ENCODE results near the gene RHOA.

RHOA gene

GRCh38 chr3:49377483-49377882, 34.3 kb downstream of the RHOA start:
- no peak for TF ChIP-seq MAX (IDR thresholded peaks at IDR 0.05)
- TF ChIP-seq TCF12 (IDR thresholded peaks at IDR 0.05; ENCODE audit: low read depth): no peak
- TF ChIP-seq YY1 (IDR thresholded peaks at IDR 0.05; ENCODE audit: low read depth): no peak
- TF ChIP-seq FOXM1 (IDR thresholded peaks at IDR 0.05; ENCODE audit: borderline replicate concordance, low read depth): no peak
- no peak for TF ChIP-seq EP300 (IDR thresholded peaks at IDR 0.05; ENCODE audit: borderline replicate concordance)

GRCh38 chr3:49371946-49372345, 39.8 kb downstream of the RHOA start:
- no peak for TF ChIP-seq MAX (IDR thresholded peaks at IDR 0.05)
- TF ChIP-seq TAF1 (IDR thresholded peaks at IDR 0.05; ENCODE audit: low read depth): no peak
- TF ChIP-seq TCF12 (IDR thresholded peaks at IDR 0.05; ENCODE audit: low read depth): no peak
- no peak for TF ChIP-seq REST (IDR thresholded peaks at IDR 0.05; ENCODE audit: low read depth)
- TF ChIP-seq EP300 (IDR thresholded peaks at IDR 0.05; ENCODE audit: borderline replicate concordance): no peak
- no peak for TF ChIP-seq EGR1 (IDR thresholded peaks at IDR 0.05)
- no peak for TF ChIP-seq USF1 (IDR thresholded peaks at IDR 0.05)
- TF ChIP-seq RAD21 (IDR thresholded peaks at IDR 0.05; ENCODE audit: low read depth): no peak
- no peak for TF ChIP-seq TEAD4 (IDR thresholded peaks at IDR 0.05)
- TF ChIP-seq NFIC (IDR thresholded peaks at IDR 0.05): no peak
- TF ChIP-seq YY1 (IDR thresholded peaks at IDR 0.05; ENCODE audit: low read depth): no peak
- TF ChIP-seq CEBPB (IDR thresholded peaks at IDR 0.05): no peak
- TF ChIP-seq CREB1 (IDR thresholded peaks at IDR 0.05; ENCODE audit: low read depth): no peak

GRCh38 chr3:49370585-49371290, 41.0 kb downstream of the RHOA start:
- no peak for TF ChIP-seq ZBTB7A (IDR thresholded peaks at IDR 0.05; ENCODE audit: low read depth)
- no peak for TF ChIP-seq CEBPB (IDR thresholded peaks at IDR 0.05)
- TF ChIP-seq CREB1 (IDR thresholded peaks at IDR 0.05; ENCODE audit: low read depth): no peak
- TF ChIP-seq EP300 (IDR thresholded peaks at IDR 0.05; ENCODE audit: borderline replicate concordance): no peak
- TF ChIP-seq TAF1 (IDR thresholded peaks at IDR 0.05; ENCODE audit: low read depth): no peak
- TF ChIP-seq USF1 (IDR thresholded peaks at IDR 0.05): no peak
- no peak for TF ChIP-seq REST (IDR thresholded peaks at IDR 0.05; ENCODE audit: low read depth)

- TF ChIP-seq YY1 (IDR thresholded peaks at IDR 0.05; ENCODE audit: low read depth) (no peak), TAF1 (IDR thresholded peaks at IDR 0.05; ENCODE audit: low read depth) (no peak), USF1 (IDR thresholded peaks at IDR 0.05) (no peak), NFIC (IDR thresholded peaks at IDR 0.05) (no peak), TCF12 (IDR thresholded peaks at IDR 0.05; ENCODE audit: low read depth) (no peak), MAX (IDR thresholded peaks at IDR 0.05) (no peak), REST (IDR thresholded peaks at IDR 0.05; ENCODE audit: low read depth) (no peak), CEBPB (IDR thresholded peaks at IDR 0.05) (no peak), CREB1 (IDR thresholded peaks at IDR 0.05; ENCODE audit: low read depth) (no peak), ZBTB7A (IDR thresholded peaks at IDR 0.05; ENCODE audit: low read depth) (no peak), FOXM1 (IDR thresholded peaks at IDR 0.05; ENCODE audit: borderline replicate concordance, low read depth) (no peak), TEAD4 (IDR thresholded peaks at IDR 0.05) (no peak), EP300 (IDR thresholded peaks at IDR 0.05; ENCODE audit: borderline replicate concordance) (no peak), RAD21 (IDR thresholded peaks at IDR 0.05; ENCODE audit: low read depth) (no peak), EGR1 (IDR thresholded peaks at IDR 0.05) (no peak)
Measured at GRCh38 chr3:49362561-49362960, 49.2 kb downstream of the RHOA start.
